ENCODE data around the gene MVP.

MVP gene

DNA sequence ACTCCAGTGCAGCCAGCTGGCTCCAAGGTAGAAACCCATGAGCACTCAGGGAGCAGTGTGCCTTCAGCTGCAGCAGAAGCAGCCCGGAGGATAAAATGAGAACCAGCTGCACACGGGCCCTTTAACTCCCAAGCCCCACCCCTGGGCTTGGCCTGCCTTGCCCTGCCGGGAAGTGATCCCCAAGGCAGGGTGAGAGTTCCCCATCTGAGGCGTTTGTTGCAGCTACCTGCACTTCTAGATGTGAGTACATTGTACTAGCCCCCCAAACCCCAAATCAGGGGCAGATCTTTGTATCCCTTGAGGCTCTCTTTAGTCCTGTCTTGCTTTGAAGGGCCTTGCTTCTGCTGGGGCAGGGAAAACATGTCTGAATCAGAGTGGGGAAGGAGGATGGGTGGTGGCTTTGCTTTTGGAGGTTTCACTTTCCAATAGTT is at the start of gene MVP:
Gene MVP, plus strand, starts transcription at position 192 of the 431 bp plus-strand sequence. CDS start 10,088 bp downstream, outside the sequence.
- TF ChIP-seq, protein P1, sequence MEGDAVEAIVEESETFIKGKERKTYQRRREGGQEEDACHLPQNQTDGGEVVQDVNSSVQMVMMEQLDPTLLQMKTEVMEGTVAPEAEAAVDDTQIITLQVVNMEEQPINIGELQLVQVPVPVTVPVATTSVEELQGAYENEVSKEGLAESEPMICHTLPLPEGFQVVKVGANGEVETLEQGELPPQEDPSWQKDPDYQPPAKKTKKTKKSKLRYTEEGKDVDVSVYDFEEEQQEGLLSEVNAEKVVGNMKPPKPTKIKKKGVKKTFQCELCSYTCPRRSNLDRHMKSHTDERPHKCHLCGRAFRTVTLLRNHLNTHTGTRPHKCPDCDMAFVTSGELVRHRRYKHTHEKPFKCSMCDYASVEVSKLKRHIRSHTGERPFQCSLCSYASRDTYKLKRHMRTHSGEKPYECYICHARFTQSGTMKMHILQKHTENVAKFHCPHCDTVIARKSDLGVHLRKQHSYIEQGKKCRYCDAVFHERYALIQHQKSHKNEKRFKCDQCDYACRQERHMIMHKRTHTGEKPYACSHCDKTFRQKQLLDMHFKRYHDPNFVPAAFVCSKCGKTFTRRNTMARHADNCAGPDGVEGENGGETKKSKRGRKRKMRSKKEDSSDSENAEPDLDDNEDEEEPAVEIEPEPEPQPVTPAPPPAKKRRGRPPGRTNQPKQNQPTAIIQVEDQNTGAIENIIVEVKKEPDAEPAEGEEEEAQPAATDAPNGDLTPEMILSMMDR (IDR thresholded peaks at IDR 0.05), result no peak

DNA sequence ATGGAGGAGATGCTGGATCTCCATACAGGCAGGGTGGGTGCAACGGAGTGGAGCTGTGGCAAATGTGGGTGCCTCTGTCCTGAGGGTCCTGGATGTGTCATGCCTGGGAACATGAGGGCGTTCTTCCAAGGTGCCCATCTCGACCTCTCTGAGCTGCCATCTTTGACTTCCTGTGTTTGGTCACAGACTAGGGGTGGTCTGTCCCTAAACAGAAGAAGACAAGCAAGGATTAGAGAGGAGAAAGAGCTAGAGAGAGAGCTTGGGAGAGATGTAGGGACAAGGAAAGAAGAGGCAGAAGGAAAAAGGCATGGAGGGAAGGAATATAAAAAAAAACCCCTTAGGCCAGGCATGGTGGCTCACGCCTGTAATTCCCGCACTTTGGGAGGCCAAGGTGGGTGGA is 45.5 kb upstream of the MVP start:
- TF ChIP-seq, protein P1 (IDR thresholded peaks at IDR 0.05), result no peak

DNA sequence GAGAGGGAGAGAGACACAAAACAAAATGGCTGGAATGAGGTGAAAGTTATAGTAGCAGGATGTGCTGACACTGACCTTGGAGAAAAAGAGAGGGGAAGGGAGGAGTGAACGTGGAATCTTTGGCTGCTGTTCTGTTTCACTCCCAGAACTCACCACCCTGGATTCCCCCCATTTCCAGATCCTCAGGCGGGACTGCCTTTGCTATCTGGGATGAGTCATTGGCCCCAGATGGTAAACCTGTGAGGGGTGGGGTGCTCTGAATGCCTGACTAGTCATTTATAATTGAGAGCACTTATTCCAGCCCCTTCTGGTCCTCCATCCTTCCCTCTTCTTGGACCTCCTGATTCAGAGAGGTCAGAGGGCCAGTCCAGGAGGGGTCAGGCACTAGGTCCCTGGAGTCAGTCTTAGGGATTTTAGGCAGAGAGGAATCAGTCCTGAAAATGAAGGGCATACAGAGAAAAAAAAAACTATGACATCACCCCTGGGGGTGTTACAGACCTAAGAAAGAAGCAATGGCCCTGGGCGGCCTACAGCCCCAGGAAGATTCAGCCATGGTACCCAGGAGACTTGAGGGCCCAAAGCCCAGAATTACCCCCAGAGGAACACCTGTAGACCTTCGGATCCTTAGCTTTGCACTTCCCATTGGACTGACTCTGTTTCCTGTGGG is 44.4 kb upstream of the MVP start:
- TF ChIP-seq, protein P1 (IDR thresholded peaks at IDR 0.05), result no peak

DNA sequence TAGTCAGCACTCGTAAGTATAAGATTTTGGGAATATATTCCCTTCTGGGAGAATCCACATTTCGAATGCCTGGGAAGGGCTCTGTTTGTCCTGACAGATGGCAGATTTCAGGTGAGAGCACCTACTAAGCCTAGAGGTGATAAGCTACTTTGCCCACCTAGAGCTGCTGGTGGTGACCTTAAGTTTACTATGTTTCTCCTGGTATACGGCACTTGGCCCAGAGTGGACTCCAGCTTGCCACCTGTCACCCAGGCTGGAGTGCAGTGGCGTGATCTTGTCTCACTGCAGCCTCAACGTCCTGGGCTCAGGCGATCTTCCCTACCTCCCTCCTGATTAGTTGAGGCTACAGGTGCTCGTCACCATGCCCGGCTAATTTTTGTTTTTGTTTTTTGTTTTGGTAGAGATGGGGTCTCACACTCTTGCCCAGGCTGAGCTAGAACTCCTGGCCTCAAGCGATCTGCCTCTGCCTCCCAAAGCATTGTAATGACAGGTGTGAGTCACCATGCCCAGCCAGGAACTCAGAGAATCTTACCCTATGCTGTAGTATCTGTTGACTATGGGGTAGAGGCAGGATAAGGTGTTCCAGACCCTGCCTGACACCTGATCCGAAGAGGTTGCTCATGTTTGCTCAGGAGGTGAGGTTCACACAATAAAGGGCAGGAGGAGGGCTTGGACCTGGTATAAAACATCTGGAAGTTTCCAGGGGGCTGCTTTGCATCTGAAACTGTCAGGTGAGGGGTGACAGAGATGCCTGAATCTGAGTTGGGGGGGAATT is 42.5 kb upstream of the MVP start, which contains the start of gene ZG16:
Gene ZG16, plus strand, starts transcription at position 681 of the 775 bp plus-strand sequence. CDS start 1,011 bp downstream, outside the sequence.
- TF ChIP-seq, protein P1 (IDR thresholded peaks at IDR 0.05), result no peak

DNA sequence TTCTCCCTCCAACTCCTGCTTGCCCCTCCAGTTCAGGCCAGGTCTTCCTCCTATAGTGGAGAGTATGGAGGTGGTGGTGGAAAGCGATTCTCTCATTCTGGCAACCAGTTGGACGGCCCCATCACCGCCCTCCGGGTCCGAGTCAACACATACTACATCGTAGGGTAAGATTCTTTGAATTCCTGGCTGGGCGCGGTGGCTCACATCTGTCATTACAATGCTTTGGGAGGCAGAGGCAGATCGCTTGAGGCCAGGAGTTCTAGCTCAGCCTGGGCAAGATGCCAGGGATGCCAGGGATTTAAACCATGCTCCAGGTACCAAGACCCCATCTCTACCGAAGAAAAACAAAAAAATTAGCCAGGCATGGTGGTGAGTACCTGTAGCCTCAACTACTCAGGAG is 40.8 kb upstream of the MVP start:
- TF ChIP-seq, protein P1 (IDR thresholded peaks at IDR 0.05), result no peak

DNA sequence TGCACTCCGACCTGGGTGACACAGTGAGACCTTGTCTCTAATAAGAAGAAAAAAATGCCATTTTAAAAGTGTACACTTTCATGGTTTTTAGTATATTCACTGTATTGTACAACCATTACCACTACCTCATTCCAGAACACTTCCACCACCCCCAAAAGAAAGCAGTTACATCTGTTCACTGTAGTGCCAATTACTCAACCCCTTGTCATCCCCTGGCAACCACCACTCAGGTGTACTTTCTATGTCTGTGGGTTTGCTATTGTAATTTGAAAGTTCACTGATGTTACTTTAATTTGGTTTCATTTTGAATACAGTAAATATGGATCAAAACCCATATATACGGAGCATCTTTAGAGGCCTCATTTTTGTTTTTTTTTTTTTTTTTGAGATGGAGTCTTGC is 36.1 kb upstream of the MVP start:
- TF ChIP-seq, protein P1 (IDR thresholded peaks at IDR 0.05), result no peak

DNA sequence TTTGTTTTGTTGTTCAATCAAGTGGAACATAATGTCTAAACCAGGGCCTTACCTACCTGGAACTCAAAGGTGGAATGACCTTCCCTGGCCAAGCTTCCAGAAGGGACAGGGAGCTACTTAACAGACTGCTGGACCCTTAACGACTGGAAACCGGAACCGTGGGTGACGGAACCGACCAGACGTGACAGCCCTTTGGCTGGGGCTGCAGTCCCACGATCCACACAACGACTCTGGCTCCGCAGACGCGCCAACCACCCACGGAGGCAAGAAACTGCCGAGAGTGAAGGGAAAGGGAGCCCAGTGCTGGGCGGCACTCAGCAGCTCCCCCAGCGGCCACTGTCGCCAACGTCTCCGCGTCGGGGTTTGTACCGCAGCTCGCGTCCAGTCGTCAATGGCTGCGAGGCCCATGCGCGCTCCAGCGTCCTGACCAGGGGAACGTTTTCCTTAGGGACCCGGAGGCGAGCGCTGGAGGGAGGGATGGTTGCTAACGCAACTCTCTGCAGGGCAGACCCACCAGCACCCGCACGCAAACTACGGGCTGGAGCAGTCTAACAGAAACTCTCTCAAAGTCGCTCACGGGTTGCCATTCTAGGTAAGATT is 35.3 kb upstream of the MVP start:
- TF ChIP-seq, protein P1 (IDR thresholded peaks at IDR 0.05), result no peak

Data from LNCAP (cell line).